AG04449 (cell line): Measurements from ENCODE around the gene RCBTB2.

Experiments used
- CTCF ChIA-PET: fragments of 350-600 bp; formaldehyde crosslinking; extraction: SDS; loops from one replicate; lab custom pipeline; 2021; ENCODE audit warnings: antibody characterized with exemption; lab: Yijun Ruan, JAX
- POLR2A ChIA-PET: fragments of 400-600, 350-600 bp; formaldehyde crosslinking; extraction: SDS; loops from one replicate; lab custom pipeline; 2020; ENCODE audit warnings: antibody characterized with exemption, inconsistent platforms; lab: Yijun Ruan, JAX
- DNase-seq: peaks from one replicate; pipeline ENCODE4 v3.0.0-alpha.2; 2010; ENCODE audit warnings: low read depth, low spot score
- H3K4me3 ChIP-seq: 2 replicates; pipeline ENCODE4 v1.5.1; 2011; ENCODE audit warnings: low read depth, mild to moderate bottlenecking, control low read depth, low read length
- CTCF ChIP-seq: IDR thresholded peaks from one replicate; pipeline ENCODE4 v1.5.1; 2011; ENCODE audit warnings: mild to moderate bottlenecking, moderate library complexity, low read length, control low read depth, inconsistent platforms; ENCODE audit not compliant: insufficient read depth; ENCODE audit errors: missing control alignments

Gene RCBTB2

GRCh38 chr13:48511621-48512230 lies 21.2 kb downstream of the RCBTB2 start:
- TF ChIP-seq CTCF = no peak
- H3K4me3 ChIP-seq = no peak overlapping the region
- CTCF ChIA-PET = no interaction called here
- POLR2A ChIA-PET = no interaction called here
- no peak for DNase-seq

GRCh38 chr13:48510698-48511097 lies 22.2 kb downstream of the RCBTB2 start:
- DNase-seq = no peak
- ChIA-PET CTCF (no interaction called here), POLR2A (no interaction called here)
- TF ChIP-seq CTCF = no peak
- H3K4me3 ChIP-seq = no peak overlapping the region

- no peak overlapping the region for H3K4me3 ChIP-seq
- ChIA-PET CTCF (no interaction called here), POLR2A (no interaction called here)
- DNase-seq = no peak
- no peak for TF ChIP-seq CTCF
These were observed 24.9 kb downstream of the RCBTB2 start for GRCh38 chr13:48508011-48508410.

- CTCF ChIA-PET = no interaction called here
These were observed 25.9 kb downstream of the RCBTB2 start for GRCh38 chr13:48507021-48507420.

GRCh38 chr13:48506092-48506701 lies 26.7 kb downstream of the RCBTB2 start:
- TF ChIP-seq CTCF = no peak

More at GRCh38 chr13:48507021-48507420, 25.9 kb downstream of the RCBTB2 start:
- POLR2A ChIA-PET = no interaction called here
- H3K4me3 ChIP-seq = no peak overlapping the region
- no peak for TF ChIP-seq CTCF
- DNase-seq = no peak

GRCh38 chr13:48505597-48506091 lies 27.2 kb downstream of the RCBTB2 start:
- ChIA-PET POLR2A (no interaction called here), CTCF (no interaction called here)
- no peak for DNase-seq
- no peak overlapping the region for H3K4me3 ChIP-seq
- TF ChIP-seq CTCF = no peak

More at GRCh38 chr13:48506092-48506701, 26.7 kb downstream of the RCBTB2 start:
- CTCF ChIA-PET = no interaction called here
- POLR2A ChIA-PET = no interaction called here
- no peak for DNase-seq
- H3K4me3 ChIP-seq = no peak overlapping the region
